Esophagus muscularis mucosa (tissue), 4 donors: ENCODE data around the gene PHOX2B. TPM values are rescaled to one million over a fixed set of nuclear protein-coding genes. Genes with fewer than 3 reads are reported as not detected.

Experiments used
- DNase-seq: peaks from one replicate; pipeline ENCODE4 v3.0.0-alpha.2; 2017; ENCODE audit errors: extremely low spot score
- H3K27ac ChIP-seq, 4 donors: fragments of 200-600 bp; sonication (generic); replicated peaks in 1 of 4; 1 replicate in 3 of 4; 2 replicates in 1 of 4; pipeline ENCODE4 v1.5.1; 2016 to 2019; ENCODE audit warnings: mild to moderate bottlenecking in 1 of 4
- H3K27me3 ChIP-seq, 4 donors: fragments of 200-600 bp; sonication (generic); one replicate each; pipeline versions ENCODE4 v1.5.1 to v1.6.0; 2016 to 2019
- H3K36me3 ChIP-seq, 4 donors: fragments of 200-600 bp; sonication (generic); one replicate each; pipeline ENCODE4 v1.5.1; 2016 to 2019
- H3K4me1 ChIP-seq, 4 donors: fragments of 200-600 bp; sonication (generic); one replicate each; pipeline ENCODE4 v1.5.1; 2016 to 2019
- H3K4me3 ChIP-seq, 4 donors: fragments of 200-600 bp; sonication (generic); 1 replicate in 2 of 4; 2 replicates in 2 of 4; pipeline ENCODE4 v1.5.1; 2016 to 2019; ENCODE audit warnings: mild to moderate bottlenecking in 4 of 4, moderate library complexity in 1 of 4
- H3K9me3 ChIP-seq, 4 donors: fragments of 200-600 bp; sonication (generic); 1 replicate in 3 of 4; 2 replicates in 1 of 4; pipeline ENCODE4 v1.5.1; 2016 to 2019
- EP300 ChIP-seq: sonication (generic); formaldehyde crosslinking; IDR thresholded peaks from one replicate; pipeline ENCODE4 v1.6.1; 2017; ENCODE audit warnings: antibody characterized with exemption
- POLR2A ChIP-seq: fragments of 450-650 bp; IDR thresholded peaks from one replicate; pipeline ENCODE4 v1.6.1; 2017; ENCODE audit warnings: antibody characterized with exemption, moderate library complexity, mild to moderate bottlenecking, low read depth
- POLR2AphosphoS5 ChIP-seq, 2 donors: sonication (generic); formaldehyde crosslinking; IDR thresholded peaks; one replicate each; pipeline ENCODE4 v1.6.1; 2017; ENCODE audit warnings: antibody characterized with exemption in 2 of 2
- WGBS: methylation state at CpG from one replicate; pipeline ENCODE4 v1.1.5; 2018; 5-methylcytosine and 5-hydroxymethylcytosine counted together
- intact Hi-C: fragments of 100-400 bp; cut with DNase I; formaldehyde crosslinking; loops from one replicate; pipeline ENCODE4 v1.15.1; 2023
- total RNA-seq, 4 donors: library from RNA; depleted of rRNA; stranded (reverse); fragments of >200 nt; gene quantifications; one replicate each; pipeline versions ENCODE4 v1.1.0 to v1.2.1, GENCODE V29; 2016
- TF ChIP-seq, protein P1 (sequence below), 3 experiments: fragments of 200-600 bp in 2 of 3; fragments of 450-650 bp in 1 of 3; sonication (generic) in 2 of 3; IDR thresholded peaks; one replicate each; pipeline ENCODE4 v1.5.1; 2017 to 2019; ENCODE audit warnings: antibody characterized with exemption in 3 of 3, mild to moderate bottlenecking in 2 of 3, moderate library complexity in 1 of 3

PHOX2B gene
- 1 to 10 TPM in 1 of 4 donors, under 1 TPM in 2, not detected in 1; 0.19 to 3.0 (median 0.66) TPM for total RNA-seq

DNA sequence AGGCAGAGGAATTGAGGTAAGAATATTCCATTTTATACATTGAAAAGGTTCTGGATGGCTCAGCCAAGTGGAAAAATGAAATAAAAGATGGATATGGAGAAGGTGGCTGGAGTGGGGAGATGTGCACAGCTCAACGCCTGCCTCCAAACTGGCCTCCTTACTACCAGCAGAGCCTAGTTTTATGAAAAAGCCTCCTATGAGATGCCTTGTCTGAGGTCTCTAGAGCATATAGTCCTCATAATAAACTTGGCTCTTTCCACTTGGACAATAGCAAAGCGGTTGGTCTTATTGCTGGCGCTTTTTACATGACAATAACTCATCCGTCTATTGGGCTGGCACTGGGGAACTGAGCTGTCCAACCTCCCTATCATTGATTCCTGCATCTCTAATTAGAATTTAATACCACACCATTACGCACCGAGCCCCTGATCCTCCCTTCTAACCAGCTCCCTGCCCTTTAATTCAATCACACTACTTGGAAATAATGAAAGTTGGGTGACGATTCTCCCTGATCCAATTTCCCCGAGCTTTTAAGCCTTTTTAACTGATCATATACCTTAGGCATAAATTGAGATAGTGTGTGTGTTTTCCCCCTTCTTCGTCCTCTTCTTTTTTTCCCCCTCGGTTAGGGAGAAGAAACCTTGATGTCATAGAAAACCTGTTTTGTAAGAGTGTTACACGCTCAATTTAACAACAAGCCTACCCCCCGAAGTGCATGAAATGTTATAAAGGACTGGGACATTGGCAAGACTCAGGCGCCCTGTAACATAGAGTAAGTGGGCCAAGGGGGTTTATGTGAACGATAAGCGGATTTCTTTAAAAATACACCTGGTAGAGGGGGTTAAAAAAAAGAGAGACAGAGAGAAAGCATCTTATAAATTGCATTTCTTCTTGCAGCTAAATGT is at the start of gene PHOX2B:
TSS of gene PHOX2B (minus strand) at position 155 of the 905 bp plus-strand sequence. CDS start at position 40, 115 bp downstream.
- Histone ChIP-seq H3K27ac (no peak within 1 kb of the TSS), H3K36me3 (no peaks in the 10 kb centered on the region), H3K27me3 (peaks cover 0 to 99% (median 55%) of the 10 kb centered on the region in 4 donors), H3K4me1 (peaks cover 0 to 39% (median 21%) of the 10 kb centered on the region in 4 donors), H3K9me3 (peaks cover 0 to 4% (median 4%) of the 10 kb centered on the region in 4 donors), H3K4me3 (peak within 1 kb of the TSS in 1 of 4 donors; percentile 7)
- TF ChIP-seq, protein P1, sequence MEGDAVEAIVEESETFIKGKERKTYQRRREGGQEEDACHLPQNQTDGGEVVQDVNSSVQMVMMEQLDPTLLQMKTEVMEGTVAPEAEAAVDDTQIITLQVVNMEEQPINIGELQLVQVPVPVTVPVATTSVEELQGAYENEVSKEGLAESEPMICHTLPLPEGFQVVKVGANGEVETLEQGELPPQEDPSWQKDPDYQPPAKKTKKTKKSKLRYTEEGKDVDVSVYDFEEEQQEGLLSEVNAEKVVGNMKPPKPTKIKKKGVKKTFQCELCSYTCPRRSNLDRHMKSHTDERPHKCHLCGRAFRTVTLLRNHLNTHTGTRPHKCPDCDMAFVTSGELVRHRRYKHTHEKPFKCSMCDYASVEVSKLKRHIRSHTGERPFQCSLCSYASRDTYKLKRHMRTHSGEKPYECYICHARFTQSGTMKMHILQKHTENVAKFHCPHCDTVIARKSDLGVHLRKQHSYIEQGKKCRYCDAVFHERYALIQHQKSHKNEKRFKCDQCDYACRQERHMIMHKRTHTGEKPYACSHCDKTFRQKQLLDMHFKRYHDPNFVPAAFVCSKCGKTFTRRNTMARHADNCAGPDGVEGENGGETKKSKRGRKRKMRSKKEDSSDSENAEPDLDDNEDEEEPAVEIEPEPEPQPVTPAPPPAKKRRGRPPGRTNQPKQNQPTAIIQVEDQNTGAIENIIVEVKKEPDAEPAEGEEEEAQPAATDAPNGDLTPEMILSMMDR (IDR thresholded peaks at IDR 0.05) = no peak
- DNase-seq = peak; percentile 21
- intact Hi-C loops = no loop called here
- WGBS = 11% methylated on average over 15 of the region's 15 CpGs

- Histone ChIP-seq H3K36me3 (no peaks in the 10 kb centered on the region), H3K27ac (no peak overlapping the region), H3K27me3 (peaks cover 0 to 16% (median 0%) of the 10 kb centered on the region in 4 donors), H3K4me3 (no peak overlapping the region), H3K9me3 (no peaks in the 10 kb centered on the region), H3K4me1 (peaks cover 0 to 9% (median 7%) of the 10 kb centered on the region in 4 donors)
- intact Hi-C loops = no loop called here
- 66% methylated on average over 2 of the region's 2 CpGs for WGBS
- no peak for DNase-seq
- TF ChIP-seq POLR2AphosphoS5 (IDR thresholded peaks at IDR 0.05) (no peak), POLR2A (no peak), EP300 (no peak)
- TF ChIP-seq, protein P1 (IDR thresholded peaks at IDR 0.05) = no peak
Observed at GRCh38 chr4:41797260-41797659, 48.7 kb upstream of the PHOX2B start.

GRCh38 chr4:41796545-41797210 is 48.2 kb upstream of the PHOX2B start:
- TF ChIP-seq EP300 (no peak), POLR2AphosphoS5 (IDR thresholded peaks at IDR 0.05) (no peak), POLR2A (no peak)
- TF ChIP-seq, protein P1 (IDR thresholded peaks at IDR 0.05) = no peak
- Histone ChIP-seq H3K4me3 (no peak overlapping the region), H3K36me3 (no peaks in the 10 kb centered on the region), H3K9me3 (no peaks in the 10 kb centered on the region), H3K27ac (no peak overlapping the region), H3K4me1 (peaks cover 0 to 9% (median 7%) of the 10 kb centered on the region in 4 donors), H3K27me3 (peaks cover 0 to 16% (median 0%) of the 10 kb centered on the region in 4 donors)
- WGBS = 12% methylated on average over 6 of the region's 8 CpGs
- intact Hi-C loops = no loop called here
- no peak for DNase-seq

GRCh38 chr4:41795796-41796385 is 47.4 kb upstream of the PHOX2B start:
- intact Hi-C loops = no loop called here
- Histone ChIP-seq H3K4me1 (peaks cover 0 to 9% (median 7%) of the 10 kb centered on the region in 4 donors), H3K9me3 (no peaks in the 10 kb centered on the region), H3K4me3 (no peak overlapping the region), H3K36me3 (no peaks in the 10 kb centered on the region), H3K27ac (no peak overlapping the region), H3K27me3 (peaks cover 0 to 14% (median 0%) of the 10 kb centered on the region in 4 donors)
- TF ChIP-seq POLR2AphosphoS5 (IDR thresholded peaks at IDR 0.05) (no peak), EP300 (no peak), POLR2A (no peak)
- TF ChIP-seq, protein P1 (IDR thresholded peaks at IDR 0.05) = no peak
- WGBS = 33% methylated on average over 2 of the region's 2 CpGs
- no peak for DNase-seq
